Erythroblast (primary cell): ENCODE measurements around the gene NMT2.

Source experiments
- GATA1 ChIP-seq: IDR thresholded peaks from 2 replicates; pipeline ENCODE4 v1.6.1; 2011; ENCODE audit warnings: low read depth, mild to moderate bottlenecking, control low read depth, low read length, moderate library complexity
- POLR2A ChIP-seq: IDR thresholded peaks from 2 replicates; pipeline ENCODE4 v1.6.1; 2011; ENCODE audit warnings: mild to moderate bottlenecking, low read length

- TF ChIP-seq POLR2A (no peak), GATA1 (no peak)
Measured at GRCh38 chr10:15163253-15163828, 5.2 kb downstream of the NMT2 start.
